ENCODE data around the gene GXYLT2. TPM values are rescaled to one million over a fixed set of nuclear protein-coding genes. Genes with fewer than 3 reads are reported as not detected.
A peak's percentile ranks its signal among the peaks of the same experiment; 100 is the strongest.

Gene GXYLT2
- total and polyA plus RNA-seq, 10 of the 15 experiments (the other 5 are each of a cell fraction or from before 2014, with no cell fraction given), result 0.27 to 2.6 (median 0.78) TPM

- no peak overlapping the region for H3K4me3 ChIP-seq
- ChIA-PET RAD21 (ENCODE audit: unreplicated experiment) (no interaction called here), SMC1A (ENCODE audit: uncharacterized antibody, unreplicated experiment) (interaction anchor here (0.8 to 1.6 kb wide), 2 partner anchors 10 to 64 kb away, joined by 3 to 4 read pairs; no protein-coding TSS in a partner anchor), CTCF (no interaction called here), POLR2A (no interaction called here)
- H3K9ac ChIP-seq (ENCODE audit: control insufficient read depth, insufficient read depth, low read length), result no peak overlapping the region
- FAIRE-seq, result no peak
- intact Hi-C loops (cut with micrococcal nuclease; ENCODE audit: unreplicated experiment) (no loop called here), in situ Hi-C loops (cut with MboI) (no loop called here)
- H3K4me2 ChIP-seq (ENCODE audit: control insufficient read depth, insufficient read depth), result no peak overlapping the region
- no peaks in the 10 kb centered on the region for H4K20me1 ChIP-seq (ENCODE audit: control insufficient read depth, insufficient read depth)
- WGBS (ENCODE audit: insufficient coverage, insufficient replicate concordance, low lambda C conversion rate, missing lambda C conversion rate), result 33% methylated on average over 5 of the region's 5 CpGs
- no peaks in the 10 kb centered on the region for H3K27me3 ChIP-seq (replicated peaks in 1 of 2; ENCODE audit: control insufficient read depth in 2 of 2, insufficient read depth in 2 of 2, low read length in 1 of 2)
- TF ChIP-seq YY1 (IDR thresholded peaks at IDR 0.05; ENCODE audit: low read depth, low read length) (peak; percentile 58), MTA2 (IDR thresholded peaks at IDR 0.05; ENCODE audit: low read depth) (no peak)
- DNase-seq (ENCODE audit: low read depth, low spot score), result no peak
- H3K9me3 ChIP-seq (replicated peaks; ENCODE audit: control insufficient read depth, insufficient read depth, low read length), result no peaks in the 10 kb centered on the region
- no peaks in the 10 kb centered on the region for H3K36me3 ChIP-seq (ENCODE audit: control insufficient read depth in 2 of 2, insufficient read depth in 2 of 2, low read length in 1 of 2)
- no peak for ATAC-seq
- H2AFZ ChIP-seq (ENCODE audit: control insufficient read depth, low read depth, low read length), result no peak overlapping the region
- no TSS peak for BruUV-seq (replicated peaks)
- no peak overlapping the region for H3K27ac ChIP-seq (ENCODE audit: control insufficient read depth, insufficient read depth)
- no peaks in the 10 kb centered on the region for H3K4me1 ChIP-seq (ENCODE audit: control insufficient read depth, insufficient read depth, low read length)
- H3K79me2 ChIP-seq (ENCODE audit: control insufficient read depth, insufficient read depth, low read length), result no peaks in the 10 kb centered on the region
Measured at GRCh38 chr3:72990701-72991395, 103.0 kb downstream of the GXYLT2 start.

DNA sequence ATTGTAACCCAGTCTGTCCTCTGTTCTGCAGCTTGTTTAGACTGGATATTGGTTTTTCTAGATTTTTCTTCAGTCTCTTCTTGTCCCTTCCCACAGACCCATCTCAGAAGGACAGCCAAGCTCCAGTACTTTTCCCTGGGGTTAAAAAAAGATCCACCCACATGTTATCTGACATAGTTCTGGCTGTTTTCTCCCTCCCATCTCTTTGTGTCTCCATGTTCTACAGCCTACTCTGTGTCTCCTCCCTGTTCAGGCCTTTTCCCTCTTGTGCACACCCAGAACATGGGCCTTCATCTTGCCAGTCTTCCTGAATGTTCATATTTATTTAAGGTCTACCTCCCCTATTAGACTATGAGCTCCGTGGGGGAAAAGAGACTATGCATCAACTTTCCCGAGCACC, 103.7 kb downstream of the GXYLT2 start:
- SMC1A ChIA-PET (ENCODE audit: uncharacterized antibody, unreplicated experiment), result interaction anchor here (0.8 to 1.6 kb wide), 2 partner anchors 10 to 63 kb away, joined by 3 to 4 read pairs; no protein-coding TSS in a partner anchor
- no peak overlapping the region for H2AFZ ChIP-seq (ENCODE audit: control insufficient read depth, low read depth, low read length)
- FAIRE-seq (no peak), DNase-seq (ENCODE audit: low read depth, low spot score) (no peak), ATAC-seq (no peak)
- H3K79me2 ChIP-seq (ENCODE audit: control insufficient read depth, insufficient read depth, low read length), result no peaks in the 10 kb centered on the region
- RAD21 ChIA-PET (ENCODE audit: unreplicated experiment), result interaction anchor here (0.7 kb wide), 1 partner anchor 9 kb away, joined by 4 read pairs; no protein-coding TSS in a partner anchor
- no peaks in the 10 kb centered on the region for H4K20me1 ChIP-seq (ENCODE audit: control insufficient read depth, insufficient read depth)
- H3K27ac ChIP-seq (ENCODE audit: control insufficient read depth, insufficient read depth), result no peak overlapping the region
- in situ Hi-C loops (cut with MboI), result no loop called here
- CTCF ChIA-PET, result no interaction called here
- POLR2A ChIA-PET, result no interaction called here
- H3K27me3 ChIP-seq (replicated peaks in 1 of 2; ENCODE audit: control insufficient read depth in 2 of 2, insufficient read depth in 2 of 2, low read length in 1 of 2), result no peaks in the 10 kb centered on the region
- H3K4me2 ChIP-seq (ENCODE audit: control insufficient read depth, insufficient read depth), result no peak overlapping the region
- no peak overlapping the region for H3K9ac ChIP-seq (ENCODE audit: control insufficient read depth, insufficient read depth, low read length)
- H3K4me1 ChIP-seq (ENCODE audit: control insufficient read depth, insufficient read depth, low read length), result peaks cover 4% of the 10 kb centered on the region
- intact Hi-C loops (cut with micrococcal nuclease; ENCODE audit: unreplicated experiment), result no loop called here
- no TSS peak for BruUV-seq (replicated peaks)
- 71% methylated on average over 2 of the region's 2 CpGs for WGBS (ENCODE audit: insufficient coverage, insufficient replicate concordance, low lambda C conversion rate, missing lambda C conversion rate)
- no peaks in the 10 kb centered on the region for H3K36me3 ChIP-seq (ENCODE audit: control insufficient read depth in 2 of 2, insufficient read depth in 2 of 2, low read length in 1 of 2)
- no peak overlapping the region for H3K4me3 ChIP-seq
- H3K9me3 ChIP-seq (replicated peaks; ENCODE audit: control insufficient read depth, insufficient read depth, low read length), result no peaks in the 10 kb centered on the region
- TF ChIP-seq RCOR1 (conservative IDR thresholded peaks at IDR 0.05; ENCODE audit: low read depth, low read length), result no peak
- no peak for TF ChIP-seq KAT2A (conservative IDR thresholded peaks at IDR 0.05; ENCODE audit: control insufficient read depth, low read depth, low read length)
- TF ChIP-seq NR2F1 (conservative IDR thresholded peaks at IDR 0.05), result no peak
- TF ChIP-seq, protein P1, sequence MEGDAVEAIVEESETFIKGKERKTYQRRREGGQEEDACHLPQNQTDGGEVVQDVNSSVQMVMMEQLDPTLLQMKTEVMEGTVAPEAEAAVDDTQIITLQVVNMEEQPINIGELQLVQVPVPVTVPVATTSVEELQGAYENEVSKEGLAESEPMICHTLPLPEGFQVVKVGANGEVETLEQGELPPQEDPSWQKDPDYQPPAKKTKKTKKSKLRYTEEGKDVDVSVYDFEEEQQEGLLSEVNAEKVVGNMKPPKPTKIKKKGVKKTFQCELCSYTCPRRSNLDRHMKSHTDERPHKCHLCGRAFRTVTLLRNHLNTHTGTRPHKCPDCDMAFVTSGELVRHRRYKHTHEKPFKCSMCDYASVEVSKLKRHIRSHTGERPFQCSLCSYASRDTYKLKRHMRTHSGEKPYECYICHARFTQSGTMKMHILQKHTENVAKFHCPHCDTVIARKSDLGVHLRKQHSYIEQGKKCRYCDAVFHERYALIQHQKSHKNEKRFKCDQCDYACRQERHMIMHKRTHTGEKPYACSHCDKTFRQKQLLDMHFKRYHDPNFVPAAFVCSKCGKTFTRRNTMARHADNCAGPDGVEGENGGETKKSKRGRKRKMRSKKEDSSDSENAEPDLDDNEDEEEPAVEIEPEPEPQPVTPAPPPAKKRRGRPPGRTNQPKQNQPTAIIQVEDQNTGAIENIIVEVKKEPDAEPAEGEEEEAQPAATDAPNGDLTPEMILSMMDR (IDR thresholded peaks at IDR 0.05 in 2 of 3, conservative IDR thresholded peaks at IDR 0.05 in 1 of 3; ENCODE audit: control insufficient read depth in 2 of 3, extremely low read depth in 1 of 3, insufficient read depth in 1 of 3, low read depth in 3 of 3, low read length in 3 of 3), result no peak
- no peak for TF ChIP-seq ZNF24 (IDR thresholded peaks at IDR 0.05)
- TF ChIP-seq POLR2AphosphoS5 (IDR thresholded peaks at IDR 0.05; ENCODE audit: low read length), result no peak
- no peak for TF ChIP-seq YBX1 (IDR thresholded peaks at IDR 0.05)
- TF ChIP-seq PBX3 (IDR thresholded peaks at IDR 0.05; ENCODE audit: insufficient replicate concordance, low read depth, low read length), result no peak
- no peak for TF ChIP-seq ZBED1 (IDR thresholded peaks at IDR 0.05; ENCODE audit: borderline replicate concordance)
- TF ChIP-seq CBX3 (IDR thresholded peaks at IDR 0.05; ENCODE audit: borderline replicate concordance, low read depth), result no peak

Measured in GM12878 (cell line).